Embryonic facial prominence (tissue), 1 donor: Measurements from ENCODE around the gene OR5AU1.

ENCODE experiments used
- DNase-seq: peaks from one replicate; pipeline ENCODE4 v3.0.0-alpha.2; 2016; ENCODE audit errors: extremely low spot score

Gene OR5AU1

DNA sequence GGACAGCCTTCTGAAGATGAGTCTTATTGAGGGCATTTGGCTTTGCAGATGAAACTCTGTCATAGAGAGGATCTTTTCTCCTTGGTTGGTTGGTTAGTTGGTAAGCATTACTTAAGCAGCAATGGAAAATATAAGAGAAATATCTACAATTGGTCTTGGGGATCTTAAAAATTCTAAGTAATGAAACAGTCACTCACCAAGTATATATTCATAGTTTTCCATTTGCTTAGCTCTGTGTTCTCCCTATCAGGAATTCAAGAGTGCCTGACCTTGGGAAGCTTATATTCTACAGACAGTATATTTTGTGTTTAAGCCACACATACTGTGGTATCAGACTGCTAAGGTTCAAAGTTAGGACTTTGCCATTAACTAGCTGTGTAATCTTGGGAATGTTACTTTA is at the start of gene OR5AU1:
Gene OR5AU1, minus strand, starts transcription at position 101 of the 400 bp plus-strand sequence. CDS start 191 bp downstream, outside the sequence.
- no peak for DNase-seq

DNA sequence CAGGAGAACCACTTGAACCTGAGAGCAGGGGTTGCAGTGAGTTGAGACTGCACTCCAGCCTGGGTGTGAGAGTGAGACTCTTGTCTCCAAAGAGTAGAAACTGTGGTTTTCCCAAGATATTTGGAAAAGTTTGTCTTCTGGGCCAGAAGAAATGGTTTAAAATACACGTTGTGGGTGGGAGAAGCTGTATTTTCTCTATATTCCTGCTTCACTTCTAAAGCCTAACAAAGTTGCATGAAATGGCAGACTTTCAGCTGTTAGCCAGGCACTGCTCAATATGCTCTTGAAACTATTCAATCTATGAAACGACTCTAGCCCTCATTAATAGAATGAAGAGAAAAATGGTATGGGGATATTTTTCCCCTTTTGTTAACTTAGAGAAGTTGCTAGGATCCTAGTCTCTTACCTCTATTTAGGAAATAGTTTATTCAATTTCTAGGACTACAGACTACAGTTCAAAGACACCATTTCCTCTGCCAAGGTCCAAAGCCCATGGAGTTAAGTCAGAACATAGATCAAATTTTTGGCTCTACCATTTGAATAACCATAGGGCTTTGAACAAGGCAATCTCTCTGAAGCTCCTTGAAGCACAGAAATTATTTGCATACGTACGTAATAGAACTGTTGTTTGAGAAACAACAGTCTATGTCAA is 49.3 kb upstream of the OR5AU1 start:
- DNase-seq = no peak

DNA sequence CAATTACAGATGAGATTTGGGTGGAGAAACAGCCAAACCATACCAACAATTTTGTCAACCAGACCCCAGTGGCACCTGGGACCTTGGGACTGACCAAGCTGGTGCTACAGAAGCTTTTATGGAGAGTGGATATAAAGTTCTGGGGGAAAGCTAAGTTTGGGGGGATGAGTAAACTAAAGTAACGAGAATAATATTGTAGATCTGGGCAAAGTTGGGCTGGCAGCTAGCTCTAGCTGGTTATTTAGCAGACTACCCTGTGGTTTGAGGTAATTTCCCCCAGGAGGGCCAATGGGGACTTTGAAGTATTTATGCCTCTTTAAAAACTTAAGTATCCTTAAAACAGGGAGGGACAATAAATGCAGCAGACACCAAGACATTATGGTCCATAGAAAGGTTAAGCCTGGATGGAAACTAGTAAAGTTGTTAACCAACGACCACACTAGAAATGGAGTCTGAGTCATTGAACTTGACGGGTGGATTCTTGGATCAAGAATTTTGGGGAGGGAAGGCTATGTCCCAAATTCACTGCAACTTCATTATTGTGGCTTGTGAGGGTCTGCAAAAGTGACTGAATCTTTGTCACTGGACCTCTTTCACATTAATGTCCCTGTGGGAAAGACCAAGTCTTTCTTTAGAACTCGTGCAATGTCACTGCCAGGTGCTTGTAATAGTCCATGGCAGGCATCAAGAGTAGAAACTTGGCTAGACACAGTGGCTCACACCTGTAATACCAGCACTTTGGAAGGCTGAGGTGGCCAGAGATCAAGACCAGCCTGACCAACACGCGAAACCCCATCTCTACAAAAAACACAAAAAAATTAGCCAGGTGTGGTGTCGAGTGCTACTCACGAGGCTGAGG is 48.5 kb upstream of the OR5AU1 start:
- no peak for DNase-seq

DNA sequence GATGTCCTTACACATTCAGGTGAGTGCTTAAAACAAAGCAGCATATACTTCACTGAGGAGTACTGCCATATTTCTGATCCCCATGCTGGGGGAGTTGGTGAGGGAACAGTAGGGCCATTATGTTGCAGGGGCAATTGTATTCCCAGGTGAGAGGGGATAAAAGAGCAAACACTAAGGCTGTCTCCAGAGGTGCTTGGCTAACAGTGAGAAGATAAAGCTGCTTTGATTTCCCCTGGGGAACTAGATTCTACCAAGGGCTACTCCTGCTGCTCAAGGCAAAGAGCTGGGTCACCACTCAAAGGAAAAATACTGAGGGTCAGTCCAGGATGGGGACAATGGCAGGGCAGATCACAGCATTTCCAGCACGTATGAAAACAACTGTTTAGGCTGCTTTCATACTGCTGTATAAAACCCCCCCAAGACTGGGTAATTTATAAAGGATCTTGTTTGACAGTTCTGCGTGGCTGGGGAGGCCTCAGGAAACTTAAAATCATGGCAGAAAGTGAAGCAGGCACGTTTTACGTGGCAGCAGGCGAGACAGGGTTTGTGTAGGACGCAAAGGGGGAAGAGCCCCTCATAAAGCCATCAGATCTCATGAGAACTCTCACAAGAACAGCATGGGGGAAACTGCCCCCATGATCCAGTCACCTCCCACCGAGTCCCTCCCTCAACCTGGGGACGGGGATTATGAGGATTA is 47.8 kb upstream of the OR5AU1 start:
- no peak for DNase-seq

DNA sequence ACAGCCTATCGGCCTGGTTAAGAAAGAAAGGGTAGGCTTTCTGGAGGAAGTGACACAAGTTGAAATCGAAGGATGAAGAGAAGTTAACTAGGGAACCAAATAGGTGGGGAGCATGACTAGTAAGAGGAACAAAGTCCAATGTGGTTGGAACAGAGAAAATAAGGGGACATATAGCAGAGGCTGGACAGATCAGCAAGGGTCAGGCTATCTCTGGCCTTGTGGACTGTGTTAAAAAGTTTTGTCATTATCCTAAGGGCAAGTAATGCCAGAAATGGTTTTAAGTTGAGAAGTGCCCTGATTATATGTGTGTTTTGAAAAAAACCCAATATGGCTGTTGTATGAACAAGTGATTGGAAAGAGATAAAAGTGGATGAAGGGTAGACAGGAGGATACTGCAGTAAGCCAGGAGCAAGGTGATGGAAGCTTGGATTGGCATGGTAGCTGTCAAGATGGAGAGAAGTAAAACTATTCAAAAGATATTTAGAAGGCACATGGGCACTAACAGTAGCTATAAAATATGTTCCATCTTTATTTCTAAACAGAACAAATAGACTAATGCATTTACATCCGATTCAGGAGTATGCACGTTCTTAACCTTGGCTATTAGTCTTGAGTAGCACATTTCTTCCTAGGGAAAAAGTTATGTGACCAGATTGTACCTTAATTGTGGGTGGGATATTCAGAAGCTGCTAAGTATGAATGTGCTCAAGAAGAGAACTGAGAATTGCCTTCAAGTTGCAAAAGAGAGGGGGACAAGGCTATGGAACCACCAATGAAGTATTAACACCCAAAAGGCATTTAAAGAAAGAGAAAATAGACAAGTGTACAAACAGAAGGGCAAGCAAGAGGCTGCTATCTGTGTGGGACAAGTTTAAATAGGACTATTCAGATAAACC is 46.8 kb upstream of the OR5AU1 start:
- DNase-seq = no peak

DNA sequence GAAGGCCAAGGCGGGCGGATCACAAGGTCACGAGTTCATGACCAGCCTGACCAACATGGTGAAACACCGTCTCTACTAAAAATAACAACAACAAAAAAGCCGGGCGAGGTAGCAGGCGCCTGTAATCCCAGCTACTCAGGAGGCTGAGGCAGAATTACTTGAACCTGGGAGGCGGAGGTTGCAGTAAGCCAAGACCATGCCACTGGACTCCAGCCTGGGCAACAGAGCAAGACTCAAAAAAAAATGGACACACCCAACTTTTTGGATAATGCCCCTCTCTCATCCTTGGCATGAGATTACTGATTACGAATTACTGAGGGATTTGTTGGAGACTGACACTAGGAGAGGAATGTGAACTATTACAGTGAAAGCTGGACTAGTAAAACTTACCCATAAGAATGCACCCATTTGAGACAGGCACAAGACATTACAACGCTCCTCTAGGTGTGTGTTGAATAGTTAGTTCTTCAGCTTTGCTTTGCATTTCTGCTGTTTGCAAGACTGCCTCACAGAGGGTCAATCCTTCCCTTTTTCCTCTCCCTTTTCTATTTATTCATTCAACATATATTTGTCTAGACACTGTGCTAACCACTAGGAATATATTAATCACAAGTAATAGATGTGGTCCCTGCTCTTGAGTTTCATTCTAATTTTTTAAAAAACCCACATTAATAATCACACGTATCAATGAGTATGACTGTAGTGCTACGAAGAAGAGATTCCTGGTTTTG is 46.0 kb upstream of the OR5AU1 start:
- no peak for DNase-seq

DNA sequence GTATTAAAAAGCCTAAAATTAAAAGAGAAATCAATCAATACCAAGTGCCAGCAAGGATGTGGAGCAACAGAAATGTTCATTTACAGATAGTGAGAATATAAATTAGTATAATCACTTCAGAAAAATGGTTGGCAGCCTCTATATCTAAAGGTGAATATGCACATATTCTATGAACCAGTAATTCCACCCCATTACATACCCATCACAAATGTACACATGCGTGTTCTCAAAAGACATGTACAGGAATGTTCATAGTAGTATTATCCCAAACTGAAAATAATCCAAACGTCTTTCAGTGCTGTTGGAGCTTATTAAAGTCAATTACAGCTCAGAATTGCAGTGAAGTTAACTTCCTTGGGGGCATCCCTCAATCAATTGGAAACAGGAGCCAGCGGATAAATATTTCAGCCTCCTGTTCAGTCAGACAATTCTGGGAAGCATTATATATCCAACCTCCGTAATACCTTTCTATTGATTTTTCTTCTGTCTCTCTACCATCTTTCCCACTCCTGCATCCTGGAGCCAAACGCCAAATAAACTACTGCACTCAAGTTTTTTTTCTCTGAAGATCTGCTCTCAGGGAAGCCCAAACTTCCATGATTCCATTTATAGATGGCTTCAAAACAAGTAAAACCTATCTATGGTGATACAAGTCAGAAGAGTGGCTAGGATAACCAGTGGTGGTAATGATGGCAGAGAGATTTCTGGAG is 45.0 kb upstream of the OR5AU1 start:
- no peak for DNase-seq

DNA sequence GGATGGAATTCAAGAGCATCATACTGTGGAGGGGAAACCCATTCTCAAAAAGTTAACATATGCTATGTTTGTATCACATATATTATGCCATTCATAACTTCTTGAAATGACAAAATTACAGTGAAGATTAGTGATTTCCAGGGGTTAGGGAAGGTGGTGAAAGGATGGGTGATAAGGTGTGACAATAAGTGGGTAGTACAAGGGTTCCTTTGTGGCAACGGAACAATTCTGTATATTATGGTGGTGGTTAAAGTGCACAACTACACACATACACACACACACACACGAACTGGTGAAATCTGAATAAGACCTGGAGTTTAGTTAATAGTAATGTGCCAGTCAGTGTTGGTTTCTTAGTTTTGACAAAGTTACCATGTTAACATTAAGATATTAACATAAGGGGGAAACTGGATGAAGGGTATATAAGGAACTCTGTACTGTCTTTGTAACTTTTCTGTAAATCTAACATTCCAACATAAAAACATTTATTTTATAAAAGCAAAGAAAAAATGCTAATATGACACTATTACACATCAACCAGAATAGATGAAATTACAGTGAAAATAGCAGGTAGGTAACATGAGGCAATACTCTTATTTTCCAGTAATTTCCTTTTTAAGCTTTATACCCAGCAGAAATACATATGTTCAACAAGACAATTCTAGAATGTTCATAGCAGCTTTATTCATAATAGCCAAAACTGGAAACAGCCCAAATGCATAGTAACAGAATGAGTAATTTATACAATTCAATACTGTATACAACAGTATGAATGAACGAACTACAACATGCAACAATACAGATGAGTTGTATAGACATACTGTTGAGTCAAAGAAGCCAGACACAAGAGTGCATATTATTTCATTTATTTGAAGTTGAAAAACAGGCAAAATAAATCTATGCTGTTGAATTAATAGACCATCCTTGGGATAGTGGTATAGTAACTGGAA is 44.0 kb upstream of the OR5AU1 start:
- DNase-seq = no peak

DNA sequence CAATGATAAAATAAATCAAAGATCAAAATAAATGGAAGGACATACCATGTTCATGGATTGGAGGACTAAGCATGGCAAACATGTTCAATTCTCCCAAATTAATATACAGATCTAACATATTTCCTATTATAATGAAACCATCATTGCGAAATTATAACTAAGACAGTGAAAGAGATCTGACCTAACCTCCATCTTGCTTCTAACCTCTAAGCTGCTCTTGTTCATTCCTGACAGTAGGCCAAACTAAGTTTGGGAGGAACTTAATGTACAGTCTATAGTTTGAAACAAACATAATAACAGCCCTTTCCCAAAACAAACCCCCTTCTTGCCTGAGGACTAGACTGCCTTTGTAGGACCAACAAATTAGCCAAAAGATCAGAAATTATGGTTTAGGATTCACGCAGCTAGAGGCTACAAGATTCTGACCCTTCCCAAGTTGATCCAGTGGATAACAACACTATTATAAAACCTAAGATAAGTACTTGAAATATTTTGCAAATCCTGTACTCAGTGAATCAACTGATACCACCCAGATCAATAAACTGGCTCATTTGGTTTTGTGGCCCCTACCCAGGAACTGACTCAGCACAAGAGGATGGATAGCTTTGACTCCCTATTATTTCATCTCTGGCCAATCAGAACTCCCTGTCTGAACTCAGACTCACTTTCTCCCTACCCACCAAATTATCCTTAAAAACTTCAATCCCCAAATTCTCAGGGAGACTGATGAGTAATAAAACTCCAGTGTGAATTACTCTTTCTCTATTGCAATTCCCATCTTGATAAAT is 41.7 kb upstream of the OR5AU1 start:
- no peak for DNase-seq

DNA sequence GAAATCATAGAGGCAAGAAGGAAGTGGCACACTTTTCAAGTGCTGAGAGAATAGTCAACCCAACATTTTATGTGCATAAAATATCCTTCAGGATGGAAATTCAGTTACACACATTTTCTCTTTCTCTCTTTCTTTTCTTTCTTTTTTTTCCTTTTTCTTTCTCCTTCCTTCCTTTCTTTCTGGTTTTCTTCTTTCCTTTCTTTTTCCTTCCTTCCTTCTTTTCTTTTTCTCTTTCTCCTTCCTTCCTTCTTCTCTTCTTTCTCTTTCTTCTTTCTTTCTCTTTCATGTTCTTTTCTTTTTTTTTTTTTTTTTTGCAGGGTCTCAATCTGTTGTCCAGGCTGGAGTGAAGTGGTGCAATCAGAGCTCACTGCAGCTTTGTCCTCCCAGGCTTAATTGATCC is 38.7 kb upstream of the OR5AU1 start:
- DNase-seq = no peak

DNA sequence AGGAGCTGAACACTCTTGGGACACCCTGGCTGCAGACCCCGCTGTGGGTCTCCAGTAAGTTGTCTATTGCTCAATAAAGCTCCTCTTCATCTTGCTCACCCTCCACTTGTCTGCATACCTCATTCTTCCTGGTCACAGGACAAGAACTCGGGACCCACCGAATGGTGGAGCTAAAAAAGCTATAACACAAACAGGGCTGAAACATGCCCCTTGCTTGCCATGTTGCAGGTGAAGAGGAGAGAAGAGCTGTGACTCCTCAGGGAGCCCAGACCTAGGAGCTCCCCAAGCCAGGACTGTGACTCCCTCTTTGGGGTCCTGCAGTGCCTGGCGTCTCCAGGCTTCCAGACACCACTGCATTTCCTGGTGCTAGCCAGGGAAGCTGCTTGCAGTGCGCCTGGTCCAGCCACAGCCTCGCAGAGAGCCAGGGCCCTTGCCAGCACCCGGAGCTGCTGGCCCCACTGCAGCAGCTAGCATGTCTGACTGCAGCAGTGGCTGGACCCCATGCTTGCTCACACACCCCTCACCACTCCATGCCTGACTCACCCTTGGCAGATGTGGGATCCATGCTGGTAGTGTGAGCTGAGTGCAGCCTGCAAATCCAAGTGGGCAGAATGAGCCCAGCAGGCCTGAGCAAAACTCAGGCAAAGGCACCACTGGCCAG is 37.1 kb upstream of the OR5AU1 start:
- DNase-seq = no peak

DNA sequence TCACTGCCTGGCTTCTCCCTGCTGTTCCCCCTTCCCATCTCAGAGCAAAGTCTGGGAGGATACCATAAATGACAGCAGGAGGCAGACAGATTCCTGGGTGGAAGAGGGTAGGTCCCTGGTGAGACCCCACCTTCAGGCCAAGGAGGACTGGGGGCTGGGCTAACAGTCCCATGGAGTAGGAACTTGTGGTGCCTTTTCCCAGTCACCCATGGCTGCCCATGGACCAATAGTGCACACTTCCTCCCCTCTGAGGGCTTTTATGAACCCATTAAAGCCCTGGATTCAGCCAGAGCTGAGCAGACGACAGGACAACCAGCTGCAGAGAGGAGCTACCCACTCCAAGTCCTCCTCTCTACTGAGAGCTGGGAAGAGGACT is 36.6 kb upstream of the OR5AU1 start:
- no peak for DNase-seq

DNA sequence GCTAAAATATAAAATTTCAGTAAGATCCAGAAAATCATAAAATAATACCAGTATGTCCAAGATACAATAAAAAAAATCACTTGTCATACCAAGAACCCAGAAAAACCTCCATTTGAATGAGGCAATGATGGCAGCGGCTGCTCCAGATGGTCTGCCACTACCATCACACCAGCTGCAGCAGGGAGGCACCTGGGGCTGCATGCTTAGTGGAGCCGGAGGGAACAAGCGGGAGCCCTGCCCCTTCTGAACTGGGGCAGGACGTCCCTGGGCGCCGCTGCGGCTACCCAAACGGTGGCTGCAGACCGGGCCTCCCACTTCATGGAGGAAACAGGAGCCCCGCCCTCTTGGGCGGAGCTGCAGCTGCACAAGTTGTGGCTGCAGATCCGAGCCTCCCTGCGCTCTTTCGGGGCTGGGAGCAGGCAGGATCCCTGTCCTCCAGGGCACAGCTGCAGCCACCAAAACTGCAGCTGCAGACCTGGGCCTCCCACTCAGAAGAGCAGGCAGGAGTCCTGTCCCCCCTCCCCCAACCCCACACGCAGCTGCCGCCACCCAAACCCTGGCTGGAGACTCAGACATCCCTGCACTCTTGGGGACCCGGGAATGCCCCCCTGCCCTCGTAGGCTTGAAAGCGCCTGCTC is 36.1 kb upstream of the OR5AU1 start:
- DNase-seq = no peak

DNA sequence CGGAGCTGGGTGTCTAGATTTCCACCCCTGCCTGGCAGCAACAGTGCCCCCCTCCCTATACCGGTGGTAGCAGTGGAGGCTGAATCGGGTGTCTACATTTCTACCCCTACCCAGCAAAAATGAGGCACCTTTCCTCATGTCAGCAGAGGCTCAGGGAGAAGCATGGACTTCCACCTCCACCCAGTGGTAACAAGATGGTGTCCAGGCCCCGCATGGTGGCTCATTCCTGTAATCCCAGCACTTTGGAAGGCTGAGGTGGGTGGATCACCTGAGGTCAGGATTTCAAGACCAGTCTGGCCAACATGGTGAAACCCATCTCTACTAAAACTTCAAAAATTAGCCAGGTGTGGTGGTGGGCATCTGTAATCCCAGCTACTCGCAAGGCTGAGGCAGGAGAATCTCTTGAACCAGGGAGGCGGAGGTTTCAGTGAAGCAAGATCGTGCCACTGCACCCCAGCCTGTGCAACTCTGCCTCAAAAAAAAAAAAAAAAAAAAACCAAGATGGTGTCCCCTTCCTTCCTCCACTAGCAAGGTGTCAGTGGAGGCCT is 35.5 kb upstream of the OR5AU1 start:
- no peak for DNase-seq

DNA sequence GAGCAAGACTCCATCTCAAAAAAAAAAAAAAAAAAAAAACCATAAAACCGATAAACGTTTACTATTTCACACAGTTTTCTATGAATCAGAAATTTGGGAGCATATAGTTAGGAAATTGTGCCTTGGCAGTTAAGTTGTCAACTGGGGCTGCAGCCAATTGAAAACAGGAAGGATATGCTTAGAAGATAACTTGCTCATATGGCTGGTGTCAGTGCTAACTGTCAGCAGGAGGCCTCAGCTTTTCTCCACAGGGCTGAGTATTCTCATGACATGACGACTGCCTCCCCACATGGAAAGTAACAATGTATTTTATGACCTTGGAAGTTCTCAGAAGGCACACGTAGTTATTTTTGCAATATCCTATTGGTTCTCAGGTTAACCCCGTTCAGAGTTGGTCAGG is 29.6 kb upstream of the OR5AU1 start:
- DNase-seq = no peak

DNA sequence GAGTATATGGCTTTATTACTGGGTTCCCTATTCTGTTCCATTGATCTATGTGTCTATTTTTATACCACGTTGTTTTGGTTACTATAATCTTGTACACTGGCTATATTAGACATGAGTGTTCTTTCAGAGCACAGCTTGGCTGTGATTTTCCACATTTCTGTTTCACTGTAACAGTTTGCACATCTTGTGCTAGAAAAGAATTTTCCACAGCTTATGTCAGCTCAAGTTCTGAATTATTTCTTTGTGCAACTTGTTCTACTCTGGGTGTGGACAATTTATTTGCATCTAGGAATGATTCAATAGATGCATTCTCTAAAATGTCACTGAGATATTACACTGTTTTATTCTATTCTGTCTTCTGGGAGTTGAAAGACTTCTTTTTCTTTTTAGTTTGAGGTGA is 28.4 kb upstream of the OR5AU1 start:
- no peak for DNase-seq

DNA sequence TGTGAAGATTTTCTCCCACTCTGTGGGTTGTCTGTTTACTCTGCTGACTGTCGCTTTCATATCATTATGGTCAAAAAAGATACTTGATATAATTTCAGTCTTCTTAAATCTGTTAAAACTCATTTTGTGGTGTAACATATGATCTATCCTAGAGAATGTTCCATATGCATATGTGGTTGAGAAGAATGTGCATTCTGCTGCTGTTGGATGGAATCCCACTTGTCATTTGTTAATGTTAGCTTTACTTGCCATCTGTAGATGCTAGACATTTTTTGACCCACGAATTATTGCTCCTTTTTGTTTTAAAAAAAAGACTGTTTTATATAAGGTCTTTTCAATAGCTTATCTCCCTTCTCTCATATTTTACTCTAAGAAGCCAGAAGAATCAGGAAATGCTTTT is 26.3 kb upstream of the OR5AU1 start:
- no peak for DNase-seq
